ENCODE data around the gene MRPL12. TPM values are rescaled to one million over a fixed set of nuclear protein-coding genes. Genes with fewer than 3 reads are reported as not detected.

MRPL12 gene
- total and polyA plus RNA-seq, 2 of the 13 experiments (the other 11 are each of a cell fraction or from before 2014, with no cell fraction given): 39.1 to 94.1 TPM

GRCh38 chr17:81713556-81714411 lies 10.6 kb downstream of the MRPL12 start (continued):
- peak; percentile 83 for TF ChIP-seq HBP1 (CRISPR knock-in tag; IDR thresholded peaks at IDR 0.05; ENCODE audit: low read depth)
- TF ChIP-seq ZIK1 (CRISPR knock-in tag; IDR thresholded peaks at IDR 0.05; ENCODE audit: borderline replicate concordance, low read depth): peak; percentile 64; the same call in 1 of the 2 replicates
- 0 out of 2 replicates have a peak, but pooled peaks have one; percentile 56 for TF ChIP-seq HOXA7 (CRISPR knock-in tag; IDR thresholded peaks at IDR 0.05)
- TF ChIP-seq ZNF747 (CRISPR knock-in tag; IDR thresholded peaks at IDR 0.05; ENCODE audit: borderline replicate concordance): peak; percentile 67
- TF ChIP-seq ZNF572 (CRISPR knock-in tag; IDR thresholded peaks at IDR 0.05): peak; percentile 57; the same call in 1 of the 2 replicates
- no peak; the same call in 1 of the 2 replicates for TF ChIP-seq ZNF816 (CRISPR knock-in tag; IDR thresholded peaks at IDR 0.05; ENCODE audit: borderline replicate concordance)
- peak; percentile 77; the same call in 1 of the 2 replicates for TF ChIP-seq CENPT (CRISPR knock-in tag; IDR thresholded peaks at IDR 0.05; ENCODE audit: low read depth)
- TF ChIP-seq ZNF580 (CRISPR knock-in tag; IDR thresholded peaks at IDR 0.05; ENCODE audit: borderline replicate concordance, low read depth): peak; percentile 82; the same call in 1 of the 2 replicates
- TF ChIP-seq ZNF143 (CRISPR knock-in tag; IDR thresholded peaks at IDR 0.05): peak; percentile 52; the same call in 1 of the 2 replicates
- no peak for TF ChIP-seq ZNF891 (CRISPR knock-in tag; IDR thresholded peaks at IDR 0.05)
- peak; percentile 44; the same call in 1 of the 2 replicates for TF ChIP-seq CBX5 (CRISPR knock-in tag; IDR thresholded peaks at IDR 0.05; ENCODE audit: borderline replicate concordance)
- peak; percentile 40; the same call in 1 of the 2 replicates for TF ChIP-seq ATF7-NPFF (CRISPR knock-in tag; IDR thresholded peaks at IDR 0.05; ENCODE audit: low read depth)
- TF ChIP-seq ZNF276 (CRISPR knock-in tag; IDR thresholded peaks at IDR 0.05; ENCODE audit: low read depth): peak; percentile 84; the same call in 1 of the 2 replicates
- TF ChIP-seq POLR2AphosphoS2 (IDR thresholded peaks at IDR 0.05; ENCODE audit: low read depth, low read length): peak; percentile 13; the same call in 1 of the 2 replicates
- peak; percentile 89 for TF ChIP-seq ZNF138 (CRISPR knock-in tag; IDR thresholded peaks at IDR 0.05; ENCODE audit: low read depth)
- TF ChIP-seq PRDM10 (CRISPR knock-in tag; IDR thresholded peaks at IDR 0.05; ENCODE audit: low read depth): peak; percentile 8; the same call in 1 of the 2 replicates
- peak; percentile 80; the same call in 1 of the 2 replicates for TF ChIP-seq SMYD3 (CRISPR knock-in tag; IDR thresholded peaks at IDR 0.05)
- no peak for TF ChIP-seq CENPX (CRISPR knock-in tag; IDR thresholded peaks at IDR 0.05)
- peak; percentile 71; the same call in 1 of the 2 replicates for TF ChIP-seq HOXA3 (CRISPR knock-in tag; IDR thresholded peaks at IDR 0.05)

Data from HepG2 (cell line).